ENCODE results near the gene ANAPC16. TPM values are rescaled to one million over a fixed set of nuclear protein-coding genes. Genes with fewer than 3 reads are reported as not detected.
"Not testable (repeated sequence)": the region's sequence is repeated elsewhere in the genome, so short reads cannot be mapped to it uniquely, and the experiment has no call there.

Gene ANAPC16
- total RNA-seq, 1 donor from 2014 or later: 59.8 TPM

GRCh38 chr10:72211381-72211780 is 4.4 kb upstream of the ANAPC16 start:
- DNase-seq (ENCODE audit: low read depth, low spot score): not testable (repeated sequence)

GRCh38 chr10:72211832-72212231 is 4.0 kb upstream of the ANAPC16 start:
- not testable (repeated sequence) for DNase-seq (ENCODE audit: low read depth, low spot score)

GRCh38 chr10:72218325-72218724 is 2.5 kb downstream of the ANAPC16 start:
- DNase-seq (ENCODE audit: low read depth, low spot score): no peak

GRCh38 chr10:72218726-72219125 is 2.9 kb downstream of the ANAPC16 start:
- DNase-seq (ENCODE audit: low read depth, low spot score): no peak

- no peak for DNase-seq (ENCODE audit: low read depth, low spot score)
These were observed 3.5 kb downstream of the ANAPC16 start for GRCh38 chr10:72219235-72219814.

GRCh38 chr10:72220637-72221036 is 4.8 kb downstream of the ANAPC16 start:
- no peak for DNase-seq (ENCODE audit: low read depth, low spot score)

GRCh38 chr10:72221278-72221677 is 5.5 kb downstream of the ANAPC16 start:
- DNase-seq (ENCODE audit: low read depth, low spot score): no peak

- no peak for DNase-seq (ENCODE audit: low read depth, low spot score)
These were observed 7.9 kb downstream of the ANAPC16 start for GRCh38 chr10:72223743-72224101.

GRCh38 chr10:72224191-72224590 is 8.4 kb downstream of the ANAPC16 start:
- DNase-seq (ENCODE audit: low read depth, low spot score): not testable (repeated sequence)

- no peak for DNase-seq (ENCODE audit: low read depth, low spot score)
These were observed 10.7 kb downstream of the ANAPC16 start for GRCh38 chr10:72226418-72227027.

- no peak for DNase-seq (ENCODE audit: low read depth, low spot score)
These were observed 12.0 kb downstream of the ANAPC16 start for GRCh38 chr10:72227826-72228225.

GRCh38 chr10:72228318-72228751 is 12.5 kb downstream of the ANAPC16 start:
- DNase-seq (ENCODE audit: low read depth, low spot score): no peak

- DNase-seq (ENCODE audit: low read depth, low spot score): no peak
These were observed 13.7 kb downstream of the ANAPC16 start for GRCh38 chr10:72229261-72230251.

GRCh38 chr10:72233621-72234020 is 17.8 kb downstream of the ANAPC16 start:
- no peak for DNase-seq (ENCODE audit: low read depth, low spot score)

- DNase-seq (ENCODE audit: low read depth, low spot score): no peak
These were observed 18.8 kb downstream of the ANAPC16 start for GRCh38 chr10:72234560-72235095.

- DNase-seq (ENCODE audit: low read depth, low spot score): no peak
These were observed 19.9 kb downstream of the ANAPC16 start for GRCh38 chr10:72235544-72236279.

- DNase-seq (ENCODE audit: low read depth, low spot score): no peak
These were observed 22.8 kb downstream of the ANAPC16 start for GRCh38 chr10:72238392-72239175.

- no peak for DNase-seq (ENCODE audit: low read depth, low spot score)
These were observed 23.6 kb downstream of the ANAPC16 start for GRCh38 chr10:72239409-72239808.

- no peak for DNase-seq (ENCODE audit: low read depth, low spot score)
These were observed 24.6 kb downstream of the ANAPC16 start for GRCh38 chr10:72240371-72240770.

- DNase-seq (ENCODE audit: low read depth, low spot score): no peak
These were observed 26.0 kb downstream of the ANAPC16 start for GRCh38 chr10:72241691-72242252.
